Peyer's patch (tissue), 4 donors: ENCODE measurements around the gene NAP1L5. TPM values are rescaled to one million over a fixed set of nuclear protein-coding genes. Genes with fewer than 3 reads are reported as not detected.

Source experiments
- DNase-seq, 3 donors: peaks; one replicate each; pipeline ENCODE4 v3.0.0-alpha.2; 2017 to 2019
- H3K27ac ChIP-seq, 4 donors: fragments of 200-600 bp; sonication (generic); one replicate each; pipeline ENCODE4 v1.5.1; 2016 to 2019
- H3K27me3 ChIP-seq, 2 donors: fragments of 200-600 bp; sonication (generic); one replicate each; pipeline ENCODE4 v1.5.1; 2019
- H3K36me3 ChIP-seq, 3 donors: fragments of 200-600 bp; sonication (generic); one replicate each; pipeline ENCODE4 v1.5.1; 2016 to 2019
- H3K4me1 ChIP-seq, 4 donors: fragments of 200-600 bp; sonication (generic); one replicate each; pipeline ENCODE4 v1.5.1; 2016 to 2019
- H3K4me3 ChIP-seq, 4 donors: fragments of 200-600 bp; sonication (generic); 1 replicate in 3 of 4; 2 replicates in 1 of 4; pipeline ENCODE4 v1.5.1; 2016 to 2019; ENCODE audit warnings: mild to moderate bottlenecking in 1 of 4
- H3K9me3 ChIP-seq, 4 donors: fragments of 200-600 bp; sonication (generic); one replicate each; pipeline ENCODE4 v1.5.1; 2016 to 2019; ENCODE audit warnings: mild to moderate bottlenecking in 1 of 4
- POLR2A ChIP-seq, 2 donors: fragments of 450-650 bp; IDR thresholded peaks; one replicate each; pipeline ENCODE4 v1.5.1; 2017; ENCODE audit warnings: antibody characterized with exemption in 2 of 2, mild to moderate bottlenecking in 2 of 2, moderate library complexity in 2 of 2
- total RNA-seq, 4 donors: library from RNA; depleted of rRNA; stranded (reverse); fragments of >200 nt; gene quantifications; one replicate each; pipeline ENCODE4 v1.1.0, GENCODE V29; 2016
- TF ChIP-seq, protein P1 (sequence below), 6 experiments: fragments of 450-650 bp in 4 of 6; fragments of 200-600 bp in 2 of 6; sonication (generic) in 1 of 6; IDR thresholded peaks; one replicate each; pipeline ENCODE4 v1.5.1; 2017 to 2019; ENCODE audit warnings: antibody characterized with exemption in 6 of 6, mild to moderate bottlenecking in 3 of 6, moderate library complexity in 1 of 6

NAP1L5 gene
- total RNA-seq, 4 donors from 2014 or later, result 0.85 to 2.3 TPM; not detected in 2

DNA sequence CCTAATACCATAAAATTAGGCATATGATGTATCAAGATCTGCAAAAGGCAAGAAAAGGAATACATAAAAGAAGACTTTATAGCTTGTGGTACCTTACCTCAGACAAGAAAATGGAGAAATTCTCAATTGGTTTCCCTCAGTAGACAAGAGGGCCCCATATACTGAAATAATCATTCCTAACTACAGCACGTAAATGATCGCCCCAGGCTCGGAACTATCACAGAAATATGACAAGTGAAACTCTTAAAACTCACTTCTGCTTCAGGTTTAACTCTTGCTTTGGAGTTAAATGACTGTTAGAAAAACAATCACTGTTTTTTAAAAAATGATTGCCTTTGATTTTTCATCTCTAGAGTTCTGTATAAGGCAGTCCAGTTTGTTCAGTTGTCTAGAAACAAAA is 38.6 kb upstream of the NAP1L5 start:
- Histone ChIP-seq H3K27me3 (no peaks in the 10 kb centered on the region), H3K4me1 (no peaks in the 10 kb centered on the region), H3K27ac (no peak overlapping the region), H3K36me3 (peaks cover 0 to 47% (median 0%) of the 10 kb centered on the region in 3 donors), H3K4me3 (no peak overlapping the region), H3K9me3 (no peaks in the 10 kb centered on the region)
- DNase-seq, result no peak
- TF ChIP-seq, protein P1, sequence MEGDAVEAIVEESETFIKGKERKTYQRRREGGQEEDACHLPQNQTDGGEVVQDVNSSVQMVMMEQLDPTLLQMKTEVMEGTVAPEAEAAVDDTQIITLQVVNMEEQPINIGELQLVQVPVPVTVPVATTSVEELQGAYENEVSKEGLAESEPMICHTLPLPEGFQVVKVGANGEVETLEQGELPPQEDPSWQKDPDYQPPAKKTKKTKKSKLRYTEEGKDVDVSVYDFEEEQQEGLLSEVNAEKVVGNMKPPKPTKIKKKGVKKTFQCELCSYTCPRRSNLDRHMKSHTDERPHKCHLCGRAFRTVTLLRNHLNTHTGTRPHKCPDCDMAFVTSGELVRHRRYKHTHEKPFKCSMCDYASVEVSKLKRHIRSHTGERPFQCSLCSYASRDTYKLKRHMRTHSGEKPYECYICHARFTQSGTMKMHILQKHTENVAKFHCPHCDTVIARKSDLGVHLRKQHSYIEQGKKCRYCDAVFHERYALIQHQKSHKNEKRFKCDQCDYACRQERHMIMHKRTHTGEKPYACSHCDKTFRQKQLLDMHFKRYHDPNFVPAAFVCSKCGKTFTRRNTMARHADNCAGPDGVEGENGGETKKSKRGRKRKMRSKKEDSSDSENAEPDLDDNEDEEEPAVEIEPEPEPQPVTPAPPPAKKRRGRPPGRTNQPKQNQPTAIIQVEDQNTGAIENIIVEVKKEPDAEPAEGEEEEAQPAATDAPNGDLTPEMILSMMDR (IDR thresholded peaks at IDR 0.05), result no peak
- no peak for TF ChIP-seq POLR2A (IDR thresholded peaks at IDR 0.05)

- Histone ChIP-seq H3K36me3 (peaks cover 0 to 48% (median 0%) of the 10 kb centered on the region in 3 donors), H3K9me3 (no peaks in the 10 kb centered on the region), H3K27ac (no peak overlapping the region), H3K4me3 (no peak overlapping the region), H3K4me1 (no peaks in the 10 kb centered on the region), H3K27me3 (no peaks in the 10 kb centered on the region)
- no peak for TF ChIP-seq POLR2A (IDR thresholded peaks at IDR 0.05)
- TF ChIP-seq, protein P1 (IDR thresholded peaks at IDR 0.05), result no peak
- no peak for DNase-seq
Measured at GRCh38 chr4:88735564-88735963, 37.9 kb upstream of the NAP1L5 start.

- Histone ChIP-seq H3K27ac (no peak overlapping the region), H3K4me3 (no peak overlapping the region), H3K36me3 (peaks cover 0 to 47% (median 0%) of the 10 kb centered on the region in 3 donors), H3K27me3 (no peaks in the 10 kb centered on the region), H3K9me3 (no peaks in the 10 kb centered on the region), H3K4me1 (no peaks in the 10 kb centered on the region)
- TF ChIP-seq, protein P1 (IDR thresholded peaks at IDR 0.05), result no peak
- no peak for TF ChIP-seq POLR2A (IDR thresholded peaks at IDR 0.05)
- no peak for DNase-seq
Measured at GRCh38 chr4:88734403-88734949, 36.8 kb upstream of the NAP1L5 start.

- Histone ChIP-seq H3K4me3 (no peak overlapping the region), H3K36me3 (peaks cover 0 to 50% (median 0%) of the 10 kb centered on the region in 3 donors), H3K4me1 (no peaks in the 10 kb centered on the region), H3K9me3 (no peaks in the 10 kb centered on the region), H3K27me3 (no peaks in the 10 kb centered on the region), H3K27ac (no peak overlapping the region)
- TF ChIP-seq, protein P1 (IDR thresholded peaks at IDR 0.05), result no peak
- TF ChIP-seq POLR2A (IDR thresholded peaks at IDR 0.05), result no peak
- DNase-seq, result no peak
Measured at GRCh38 chr4:88732714-88733368, 35.2 kb upstream of the NAP1L5 start.

DNA sequence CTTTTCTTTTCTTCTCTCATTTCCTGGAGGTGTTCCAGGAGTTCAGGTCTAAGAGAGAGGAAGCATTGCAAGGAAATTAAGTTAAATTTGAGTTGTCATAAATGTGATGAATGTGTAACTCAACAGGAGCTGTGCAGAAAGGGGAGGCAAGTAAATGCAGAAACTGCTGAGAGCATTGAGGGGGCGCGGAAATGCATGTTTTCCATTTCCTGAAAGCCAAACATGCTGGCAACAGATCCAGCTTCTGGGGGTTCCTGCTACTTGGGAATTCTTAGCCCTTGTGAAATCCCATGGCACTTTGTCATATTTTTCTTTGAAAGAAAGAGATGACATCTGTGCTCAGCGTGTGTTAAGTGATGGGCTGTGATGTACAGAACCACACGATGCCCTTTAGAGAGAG is 33.8 kb upstream of the NAP1L5 start:
- TF ChIP-seq POLR2A (IDR thresholded peaks at IDR 0.05), result no peak
- TF ChIP-seq, protein P1 (IDR thresholded peaks at IDR 0.05), result no peak
- Histone ChIP-seq H3K4me3 (no peak overlapping the region), H3K27ac (no peak overlapping the region), H3K36me3 (peaks cover 0 to 56% (median 0%) of the 10 kb centered on the region in 3 donors), H3K27me3 (no peaks in the 10 kb centered on the region), H3K9me3 (no peaks in the 10 kb centered on the region), H3K4me1 (no peaks in the 10 kb centered on the region)
- no peak for DNase-seq
